ENCODE data around the gene UMAD1. TPM values are rescaled to one million over a fixed set of nuclear protein-coding genes. Genes with fewer than 3 reads are reported as not detected.

The UMAD1 gene
- total and polyA plus RNA-seq, 2 donors (not counting 3 experiments of a cell fraction or from before 2014, with no cell fraction given) = 5.6 to 6.6 TPM

GRCh38 chr7:7681936-7682329 lies 41.4 kb downstream of the UMAD1 start:
- Histone ChIP-seq H3K4me2 (ENCODE audit: insufficient read depth, low read length) (no peak overlapping the region), H2AFZ (ENCODE audit: low read depth, low read length) (no peak overlapping the region), H3K4me3 (replicated peaks in 1 of 3; ENCODE audit: insufficient read depth in 1 of 3, low read depth in 1 of 3, low read length in 3 of 3) (no peak overlapping the region), H3K27me3 (ENCODE audit: control insufficient read depth in 2 of 2, insufficient read depth in 2 of 2, low read length in 2 of 2) (no peaks in the 10 kb centered on the region), H3K36me3 (ENCODE audit: control insufficient read depth in 2 of 2, extremely low read depth in 1 of 2, insufficient read depth in 2 of 2, low read length in 2 of 2) (no peaks in the 10 kb centered on the region), H3K9me1 (replicated peaks; ENCODE audit: control insufficient read depth, extremely low read depth, insufficient read depth, low read length) (no peaks in the 10 kb centered on the region), H3K9me3 (replicated peaks; ENCODE audit: control insufficient read depth, insufficient read depth, low read length) (no peaks in the 10 kb centered on the region), H3K9ac (replicated peaks; ENCODE audit: extremely low read depth, insufficient read depth, low read length) (no peak overlapping the region), H3K27ac (ENCODE audit: insufficient read depth, low read depth, low read length) (no peak overlapping the region), H3K79me2 (ENCODE audit: control insufficient read depth, insufficient read depth, low read length) (no peaks in the 10 kb centered on the region), H4K20me1 (replicated peaks; ENCODE audit: control insufficient read depth, extremely low read depth, insufficient read depth, low read length) (no peaks in the 10 kb centered on the region), H3K4me1 (ENCODE audit: control insufficient read depth, extremely low read depth, insufficient read depth, low read length) (no peaks in the 10 kb centered on the region)
- dilution Hi-C loops (cut with MboI; ENCODE audit: extremely low pct_ligation_motif_present, low sequenced_read_pairs) (no loop called here), intact Hi-C loops (cut with micrococcal nuclease) (loop anchor here (1.0 to 2.0 kb wide), 6 partner anchors 80 to 615 kb away; partner anchors contain the start of gene GLCCI1)
- no TSS peak for BruUV-seq (replicated peaks)
- ChIA-PET CTCF (interaction anchor here (0.7 to 3.2 kb wide), 63 partner anchors 11 to 614 kb away, joined by 3 to 153 read pairs (median 7); partner anchors contain the start of genes GLCCI1, RPA3 and UMAD1), POLR2A (no interaction called here)
- no peak for TF ChIP-seq MAX (IDR thresholded peaks at IDR 0.05; ENCODE audit: insufficient read depth, insufficient read length)
- TF ChIP-seq GATA2 (IDR thresholded peaks at IDR 0.05; ENCODE audit: insufficient read depth, insufficient read length, low read depth, low read length) = no peak
- TF ChIP-seq POLR2AphosphoS5 (IDR thresholded peaks at IDR 0.05; ENCODE audit: insufficient read depth, low read depth, low read length) = no peak
- no peak for TF ChIP-seq MYC (IDR thresholded peaks at IDR 0.05; ENCODE audit: low read depth, low read length)
- TF ChIP-seq CTCF (IDR thresholded peaks at IDR 0.05; ENCODE audit: extremely low read depth in 1 of 2, insufficient read depth in 1 of 2, low read depth in 1 of 2, low read length in 2 of 2) = no peak
- TF ChIP-seq POLR2A (IDR thresholded peaks at IDR 0.05; ENCODE audit: low read depth, low read length) = no peak
- no peak for TF ChIP-seq FOS (IDR thresholded peaks at IDR 0.05; ENCODE audit: borderline replicate concordance, insufficient read depth, low read length)
- no peak for TF ChIP-seq JUN (IDR thresholded peaks at IDR 0.05; ENCODE audit: borderline replicate concordance, insufficient read depth, insufficient read length, low read depth)
- TF ChIP-seq EZH2 (IDR thresholded peaks at IDR 0.05; ENCODE audit: borderline replicate concordance, low read depth, low read length, severe bottlenecking) = no peak
- DNase-seq (ENCODE audit: low read depth, low spot score) (no peak), FAIRE-seq (no peak)
